Left cardiac atrium (tissue), 4 donors: ENCODE measurements around the gene TPTE. TPM values are rescaled to one million over a fixed set of nuclear protein-coding genes. Genes with fewer than 3 reads are reported as not detected.
"Not testable (repeated sequence)": the region's sequence is repeated elsewhere in the genome, so short reads cannot be mapped to it uniquely, and the experiment has no call there.

ENCODE experiments used
- ATAC-seq, 2 donors: fragments of 200-7000 bp; cut with Tn5 transposase; one replicate each; pipeline ENCODE4 v1.9.1; 2020; ENCODE audit warnings: mild to moderate bottlenecking in 2 of 2, moderate library complexity in 2 of 2
- DNase-seq: peaks from one replicate; pipeline ENCODE4 v3.0.0-alpha.2; 2020
- intact Hi-C, 2 donors: fragments of 100-400 bp; cut with DNase I; formaldehyde crosslinking; loops; one replicate each; pipeline versions ENCODE4 v1.14.1 to v1.15.1; 2022 to 2023
- long read RNA-seq: library from polyadenylated mRNA; unstranded; transcript quantifications from one replicate; pipeline ENCODE4 v2.0.0, GENCODE V29; 2021
- total RNA-seq, 2 donors: library from RNA; stranded (reverse); fragmentation: NEBNext Ultra II Directional; extraction: Animal tissue kit (Norgen Biotek cat#: 25700); gene quantifications; one replicate each; pipeline ENCODE4 v1.2.1, GENCODE V29; 2021
- donor health status: DM: no; HTN: yes; CAD: no.
- donor health status: DM: no; HTN: yes; CAD: no; lungs with severe emphysema.
- donor health status: DM: yes; HTN: yes; CAD: no.
- donor health status: Dilated cardiomyopathy.

TPTE gene
- not detected for total RNA-seq
- long read RNA-seq = 0 reads

GRCh38 chr21:10521091-10521598, at the start of gene TPTE:
TPTE (plus strand) TSS chr21:10521583; CDS start chr21:10538724, 17,141 bp downstream.
- ATAC-seq (peak; percentile 30 to 33), DNase-seq (no peak)
- intact Hi-C loops = no loop called here

DNA sequence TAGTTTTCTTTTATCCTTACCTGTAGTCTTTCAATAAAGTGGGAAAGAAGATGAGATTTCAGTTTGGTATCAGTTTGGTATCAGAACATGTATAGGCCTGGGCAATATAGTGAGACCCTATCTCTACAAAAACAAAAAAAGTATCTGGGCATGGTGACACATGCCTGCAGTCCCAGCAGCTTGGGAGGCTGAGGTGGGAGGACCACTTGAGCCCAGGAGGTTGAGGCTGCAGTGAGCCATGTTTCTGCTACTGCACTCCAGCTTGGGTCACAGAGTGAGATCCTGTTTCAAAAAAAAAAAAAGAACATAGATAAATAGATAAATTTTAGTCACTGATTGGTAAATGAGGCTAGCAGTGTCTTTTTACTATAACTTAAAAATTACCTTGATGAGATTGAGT, 49.4 kb upstream of the TPTE start:
- ATAC-seq, intact Hi-C loops, DNase-seq: not testable (repeated sequence)

DNA sequence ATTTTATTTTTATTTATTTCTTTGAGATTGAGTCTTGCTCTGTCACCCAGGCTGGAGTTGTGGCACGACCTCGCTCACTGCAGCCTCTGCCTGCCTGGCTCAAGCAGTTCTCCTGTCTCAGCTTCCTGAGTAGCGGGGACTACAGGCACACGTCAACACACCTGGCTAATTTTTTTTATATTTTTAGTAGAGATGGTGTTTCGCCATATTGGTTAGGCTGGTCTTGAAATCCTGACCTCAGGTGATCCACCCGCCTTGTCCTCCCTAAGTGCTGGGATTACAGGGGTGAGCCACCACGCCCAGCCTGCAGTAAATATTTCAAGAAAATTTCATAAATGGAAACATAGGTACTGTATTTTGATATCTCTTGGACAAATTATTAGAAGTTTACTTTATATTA, 43.6 kb upstream of the TPTE start:
- intact Hi-C loops, DNase-seq: not testable (repeated sequence)
- peak in 1 of 2 donors; percentile 19 for ATAC-seq

DNA sequence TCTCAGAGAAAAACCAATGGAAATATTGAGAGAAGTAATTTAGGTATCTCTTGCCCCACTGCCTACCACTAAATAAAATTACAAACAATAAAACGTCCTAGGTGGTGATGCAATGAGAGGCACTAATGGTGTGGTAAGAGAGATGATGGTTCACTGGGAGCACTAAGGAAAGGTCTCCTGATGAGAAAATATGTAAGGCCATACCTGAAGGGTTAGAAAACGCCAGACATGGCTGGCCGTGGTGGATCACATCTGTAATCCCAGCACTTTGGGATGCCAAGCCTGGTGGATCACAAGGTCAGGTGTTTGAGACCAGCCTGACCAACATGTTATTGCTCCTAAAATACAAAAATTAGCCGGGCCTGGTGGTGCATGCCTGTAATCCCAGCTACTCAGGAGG, 41.5 kb upstream of the TPTE start:
- DNase-seq, intact Hi-C loops: not testable (repeated sequence)
- ATAC-seq = peak in 1 of 2 donors; percentile 39

DNA sequence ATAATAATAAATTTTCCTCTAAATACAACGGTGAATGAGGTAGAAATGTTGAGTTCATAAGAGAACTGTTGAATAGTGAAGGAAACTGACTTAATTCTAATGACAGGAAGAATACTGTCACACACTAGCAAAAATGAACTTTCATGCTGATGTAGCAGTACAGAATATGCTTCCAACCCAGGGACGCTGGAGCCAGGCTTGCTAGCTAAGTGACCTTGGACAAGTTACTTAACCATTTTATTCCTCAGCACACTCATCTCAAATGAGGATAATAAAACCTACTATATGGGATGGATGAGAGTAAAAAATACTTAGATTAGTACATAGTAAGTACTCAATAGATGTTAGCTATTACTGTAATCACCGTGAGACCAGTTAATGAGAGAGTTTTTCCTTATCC, 36.5 kb upstream of the TPTE start:
- intact Hi-C loops, ATAC-seq, DNase-seq: not testable (repeated sequence)

- intact Hi-C loops, DNase-seq, ATAC-seq: not testable (repeated sequence)
Observed at GRCh38 chr21:10490453-10490852, 30.9 kb upstream of the TPTE start.

DNA sequence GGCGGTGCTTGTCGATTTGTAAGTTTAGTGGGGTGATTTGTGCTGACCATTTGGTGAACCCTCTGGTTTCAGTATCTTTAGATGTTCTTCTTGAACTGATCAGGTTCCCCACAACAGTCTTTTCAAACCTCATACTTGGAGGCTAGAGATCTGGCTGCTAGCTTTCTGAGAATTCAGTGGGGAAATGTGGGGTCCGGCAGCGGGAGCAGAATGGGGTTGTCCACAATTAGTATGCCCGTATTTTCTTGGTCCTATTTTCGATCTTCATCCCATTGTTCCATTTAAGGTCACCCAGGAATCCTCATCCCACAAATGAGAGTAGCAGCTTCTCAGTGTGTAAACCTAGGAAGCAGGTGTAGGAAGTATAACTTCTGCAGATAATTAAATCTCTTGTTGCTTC, 10.3 kb upstream of the TPTE start:
- intact Hi-C loops = no loop called here
- no peak for DNase-seq
- no peak for ATAC-seq

DNA sequence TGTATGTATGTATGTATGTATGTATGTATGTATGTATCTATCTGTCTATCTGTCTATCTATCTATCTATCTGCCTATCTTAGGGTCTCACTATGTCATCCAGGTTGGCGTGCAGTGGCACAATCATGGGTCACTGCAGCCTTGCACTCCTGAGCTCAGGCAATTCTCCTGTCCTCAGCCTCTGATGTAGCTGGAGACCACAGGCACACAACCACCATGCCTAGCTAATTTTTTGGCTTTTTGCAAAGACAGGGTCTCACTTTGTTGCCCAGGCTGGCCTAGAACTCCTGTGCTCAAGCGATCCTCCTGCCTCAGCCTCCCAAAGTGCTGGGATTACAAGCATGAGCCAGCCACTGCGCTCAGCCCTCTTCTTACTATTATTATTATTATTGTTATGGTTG, 4.5 kb upstream of the TPTE start:
- intact Hi-C loops, DNase-seq, ATAC-seq: not testable (repeated sequence)

DNA sequence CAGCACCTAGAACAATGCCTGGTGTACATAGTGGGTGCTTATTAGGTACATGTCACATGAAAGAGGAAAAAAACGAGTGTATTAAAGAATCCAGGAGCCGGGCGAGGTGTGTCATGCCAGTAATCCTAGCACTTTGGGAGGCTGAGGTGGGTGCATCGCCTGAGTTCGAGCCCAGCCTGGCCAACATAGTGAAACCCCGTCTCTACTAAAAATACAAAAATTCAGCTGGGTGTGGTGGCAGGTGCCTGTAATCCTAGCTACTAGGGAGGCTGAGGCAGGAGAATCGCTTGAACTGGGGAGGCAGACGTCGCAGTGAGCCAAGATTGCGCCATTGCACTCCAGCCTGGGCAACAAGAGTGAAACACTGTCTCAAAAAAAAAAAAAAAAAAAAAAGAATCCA, 3.5 kb upstream of the TPTE start:
- intact Hi-C loops, DNase-seq, ATAC-seq: not testable (repeated sequence)

GRCh38 chr21:10521835-10522500, 585 bp downstream of the TPTE start:
- ATAC-seq = peak; percentile 21 to 53
- intact Hi-C loops, DNase-seq: not testable (repeated sequence)

- intact Hi-C loops = no loop called here
- DNase-seq (no peak), ATAC-seq (no peak)
Observed at GRCh38 chr21:10539956-10540355, 18.6 kb downstream of the TPTE start.

- ATAC-seq, intact Hi-C loops, DNase-seq: not testable (repeated sequence)
Observed at GRCh38 chr21:10544376-10544775, 23.0 kb downstream of the TPTE start.

- DNase-seq, ATAC-seq, intact Hi-C loops: not testable (repeated sequence)
Observed at GRCh38 chr21:10547868-10548267, 26.5 kb downstream of the TPTE start.

DNA sequence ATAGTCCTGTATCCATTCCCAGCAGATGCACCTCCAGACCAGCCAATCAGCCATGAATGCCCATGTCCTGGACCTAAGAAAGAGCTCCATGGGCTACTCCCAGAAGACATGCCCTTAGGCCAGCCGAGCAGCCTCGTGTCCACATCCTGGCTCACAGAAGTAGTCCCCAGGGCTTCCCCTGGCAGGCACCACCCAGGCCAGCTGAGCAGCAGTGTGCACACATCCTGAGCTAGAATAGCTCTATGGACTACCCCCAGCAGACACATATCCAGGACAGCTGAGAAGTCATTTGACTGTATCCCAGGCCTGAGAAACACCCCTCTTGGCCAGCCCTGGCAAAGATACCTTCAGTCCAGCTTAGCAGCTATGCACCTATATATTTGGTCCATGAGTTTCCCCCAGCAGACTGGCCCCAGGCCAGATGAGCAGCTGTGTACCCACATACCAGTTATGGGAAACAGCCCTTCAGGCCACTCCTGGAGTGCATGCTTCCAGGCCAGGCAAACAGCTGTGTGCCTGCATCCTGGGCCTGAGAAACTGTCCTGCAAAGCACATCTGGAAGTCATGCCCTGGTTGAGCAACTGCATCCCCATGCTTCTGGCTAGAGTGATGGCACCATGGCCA, 27.1 kb downstream of the TPTE start:
- DNase-seq, intact Hi-C loops, ATAC-seq: not testable (repeated sequence)

- intact Hi-C loops, DNase-seq: not testable (repeated sequence)
- peak in 1 of 2 donors; percentile 25 for ATAC-seq
Observed at GRCh38 chr21:10570803-10571202, 49.4 kb downstream of the TPTE start.

DNA sequence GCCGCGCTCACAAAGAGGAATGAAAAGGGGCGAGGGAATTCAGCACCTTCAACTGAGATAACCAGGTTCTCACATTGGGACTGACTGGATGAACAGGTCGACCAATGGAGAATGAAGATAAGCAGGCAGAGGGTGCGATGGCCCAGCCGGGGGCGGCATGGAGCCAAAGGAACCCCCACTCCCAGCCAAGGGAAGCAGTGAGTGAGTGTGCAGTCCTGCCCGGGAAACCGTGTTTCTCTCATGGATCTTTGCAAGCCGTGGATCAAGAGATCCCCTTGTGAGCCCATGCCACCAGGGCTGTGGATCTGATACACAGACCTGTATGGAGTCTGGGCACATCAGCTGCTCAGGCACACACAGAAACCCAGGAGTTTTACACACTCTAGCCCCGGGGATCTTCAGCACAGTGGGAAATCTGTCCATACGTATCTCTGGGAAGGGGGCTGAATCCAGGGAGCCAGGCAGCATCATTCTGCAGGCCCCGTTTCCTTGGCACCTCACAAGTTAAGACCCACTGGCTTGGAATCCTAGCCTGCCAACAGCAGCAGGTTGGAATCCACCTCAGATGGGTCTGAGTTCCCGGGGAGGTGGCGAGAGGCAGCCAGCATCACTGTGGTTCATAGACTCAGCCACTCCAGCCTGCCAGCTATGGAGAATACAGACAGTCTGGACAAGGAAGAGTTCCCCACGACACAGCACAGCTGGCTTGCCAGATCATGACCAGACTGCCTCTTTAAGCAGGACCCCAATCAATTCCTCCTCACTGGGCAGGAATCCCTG, 53.3 kb downstream of the TPTE start:
- ATAC-seq = peak in 1 of 2 donors; percentile 12
- DNase-seq = not testable (repeated sequence)

GRCh38 chr21:10575311-10575667, 53.9 kb downstream of the TPTE start:
- ATAC-seq (peak in 1 of 2 donors; percentile 23), DNase-seq (no peak)
- intact Hi-C loops = no loop called here

More for the DNA sequence above, 53.3 kb downstream of the TPTE start:
- intact Hi-C loops = not testable (repeated sequence)

GRCh38 chr21:10578910-10579309, 57.5 kb downstream of the TPTE start:
- ATAC-seq, intact Hi-C loops, DNase-seq: not testable (repeated sequence)

DNA sequence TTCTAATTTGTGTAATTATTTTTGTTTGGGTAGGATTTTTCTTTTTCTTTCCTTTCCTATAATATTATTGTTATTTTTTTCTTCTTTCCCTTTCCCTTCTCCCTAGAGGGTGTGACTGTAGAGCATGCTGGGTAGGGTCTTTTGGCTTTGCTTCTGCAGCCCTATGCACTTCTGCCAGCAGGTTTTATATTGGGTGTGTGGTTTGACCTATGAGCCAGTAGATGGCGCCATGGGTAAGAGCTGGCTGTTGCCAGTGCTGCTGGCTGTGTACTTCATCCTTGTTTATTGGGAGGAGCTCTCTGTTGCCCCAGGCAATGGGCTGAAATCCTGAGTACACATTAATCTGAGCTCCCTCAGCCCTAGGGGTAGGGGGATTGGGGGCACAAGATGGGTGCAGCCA, 67.7 kb downstream of the TPTE start:
- DNase-seq, ATAC-seq, intact Hi-C loops: not testable (repeated sequence)
